NCI-H2029 treated with DMSO at 0.1 percent for 48 hours (cell line): ENCODE data around the gene BUB1B.

Source experiments
- DNase-seq: peaks from one replicate; lab custom pipeline; 2025; lab: John Stamatoyannopoulos, UW

BUB1B gene

DNA sequence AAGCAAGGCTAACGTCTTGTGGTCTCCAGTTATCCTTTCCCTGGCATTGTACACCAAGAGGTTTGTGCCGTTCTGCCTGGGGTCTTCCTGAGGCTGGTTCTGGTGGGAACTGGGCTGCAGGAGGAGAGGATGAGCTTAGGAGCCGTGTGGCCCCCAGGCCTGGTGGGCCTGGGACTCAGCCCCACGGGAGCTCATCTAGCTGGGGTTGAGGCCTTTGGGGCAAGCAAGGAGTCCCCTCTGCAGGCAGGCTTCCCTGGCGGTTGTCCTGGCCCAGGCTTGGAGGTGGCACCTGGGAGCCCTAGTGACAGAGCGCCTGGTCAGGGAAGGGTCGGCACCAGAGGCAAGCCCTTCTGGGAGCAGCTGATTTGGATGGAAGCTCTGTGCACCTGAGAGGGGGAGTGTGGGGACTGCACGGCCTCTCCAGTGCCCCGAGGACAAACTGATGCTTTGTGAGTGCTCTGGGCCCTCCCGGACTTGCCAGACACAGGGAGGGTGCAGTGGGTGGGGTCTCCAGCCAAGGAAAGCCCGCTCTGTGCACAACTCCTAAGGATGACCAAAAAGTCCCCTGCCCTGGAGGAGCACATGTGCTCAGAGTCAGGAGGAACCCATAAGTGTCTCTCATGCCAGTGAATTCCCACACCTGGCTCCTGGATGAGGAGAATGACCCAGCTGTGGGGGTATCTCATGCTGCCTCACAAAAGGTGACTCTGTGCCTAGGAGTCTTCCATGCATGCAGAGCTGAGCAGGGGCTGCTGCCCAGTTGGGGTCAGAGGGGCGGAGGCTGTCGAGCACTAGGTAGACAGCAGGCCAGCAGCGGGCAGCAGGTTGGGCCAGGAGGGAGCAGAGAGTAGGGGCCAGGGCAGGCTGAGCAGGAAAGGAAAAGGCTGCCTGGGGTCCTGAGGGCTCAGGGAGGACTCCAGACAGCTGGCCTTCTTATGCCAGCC is 80.7 kb downstream of the BUB1B start:
- no peak for DNase-seq

GRCh38 chr15:40242213-40242599 is 81.3 kb downstream of the BUB1B start:
- no peak for DNase-seq

- no peak for DNase-seq
Observed at GRCh38 chr15:40242601-40243000, 81.7 kb downstream of the BUB1B start.

DNA sequence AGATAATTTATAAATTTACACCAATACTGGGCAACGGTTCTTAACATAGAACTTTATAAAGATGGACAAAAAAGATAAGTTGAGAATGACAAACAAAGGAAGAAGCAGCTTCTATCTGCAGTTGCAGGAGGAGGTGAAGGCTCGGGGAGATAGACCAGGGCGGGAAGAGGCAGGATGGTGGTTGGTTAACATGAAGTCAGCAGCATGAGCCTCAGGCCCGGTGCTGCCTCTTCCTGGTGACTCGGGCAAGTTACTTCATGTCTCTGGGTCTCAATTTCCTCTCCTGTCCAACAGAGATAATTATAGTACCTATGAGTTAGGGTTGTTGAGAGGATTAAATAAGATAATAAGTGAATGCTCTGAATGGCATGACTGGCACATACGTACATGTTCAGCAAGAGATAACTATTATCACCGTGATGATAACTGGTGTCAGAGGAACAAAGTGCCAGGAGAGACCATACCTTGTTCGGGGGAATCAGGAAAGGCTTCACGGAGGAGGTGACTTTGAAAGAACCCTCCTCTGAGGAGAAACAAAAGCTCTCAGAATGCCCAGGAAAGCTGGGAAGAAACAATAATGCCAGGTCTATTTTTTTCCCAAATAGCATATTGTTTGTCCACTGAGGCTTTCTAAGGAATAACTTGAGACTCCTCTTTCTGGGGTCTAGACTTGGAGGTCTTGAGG is 82.4 kb downstream of the BUB1B start:
- DNase-seq: no peak

- no peak for DNase-seq
Observed at GRCh38 chr15:40244961-40245523, 84.2 kb downstream of the BUB1B start.

- DNase-seq: no peak
Observed at GRCh38 chr15:40245666-40246450, 85.0 kb downstream of the BUB1B start.

DNA sequence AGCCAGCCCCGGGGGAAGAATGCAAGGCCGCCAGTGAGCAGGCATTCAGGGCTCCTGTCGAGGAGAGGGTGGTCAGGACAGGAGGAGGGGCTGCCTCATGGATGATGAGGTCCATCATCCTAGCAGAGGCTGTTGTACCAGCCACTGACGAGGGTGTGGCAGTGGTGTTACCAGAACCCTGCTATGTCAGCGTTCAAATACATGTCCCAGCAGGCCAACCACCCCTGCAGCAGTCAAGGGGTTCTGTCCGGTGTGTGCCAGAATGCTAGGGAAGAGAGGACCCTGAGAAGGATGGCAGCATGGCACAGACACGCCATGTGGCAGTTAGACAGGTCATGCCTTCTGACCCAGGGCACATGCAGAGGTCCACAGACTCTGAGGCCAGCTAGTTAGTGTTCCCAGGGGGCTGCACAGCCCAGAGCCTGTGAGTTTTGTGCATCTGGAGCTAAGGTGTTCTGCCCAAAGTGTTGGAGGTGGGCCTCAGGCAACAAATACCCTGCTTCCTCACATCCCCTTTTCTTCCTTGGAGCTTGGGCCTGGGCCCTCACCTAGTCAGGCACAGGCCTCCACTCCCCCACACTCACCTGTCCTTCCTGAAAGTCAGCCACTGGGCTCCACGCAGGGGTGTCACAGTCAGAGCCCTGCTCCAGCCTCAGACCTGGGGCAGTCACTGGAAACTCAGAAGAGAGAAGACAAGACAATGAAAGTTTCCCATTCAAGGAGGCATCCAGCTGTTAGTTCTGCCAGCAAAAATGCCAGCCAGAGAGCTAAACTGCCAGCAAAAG is 85.8 kb downstream of the BUB1B start:
- no peak for DNase-seq

DNA sequence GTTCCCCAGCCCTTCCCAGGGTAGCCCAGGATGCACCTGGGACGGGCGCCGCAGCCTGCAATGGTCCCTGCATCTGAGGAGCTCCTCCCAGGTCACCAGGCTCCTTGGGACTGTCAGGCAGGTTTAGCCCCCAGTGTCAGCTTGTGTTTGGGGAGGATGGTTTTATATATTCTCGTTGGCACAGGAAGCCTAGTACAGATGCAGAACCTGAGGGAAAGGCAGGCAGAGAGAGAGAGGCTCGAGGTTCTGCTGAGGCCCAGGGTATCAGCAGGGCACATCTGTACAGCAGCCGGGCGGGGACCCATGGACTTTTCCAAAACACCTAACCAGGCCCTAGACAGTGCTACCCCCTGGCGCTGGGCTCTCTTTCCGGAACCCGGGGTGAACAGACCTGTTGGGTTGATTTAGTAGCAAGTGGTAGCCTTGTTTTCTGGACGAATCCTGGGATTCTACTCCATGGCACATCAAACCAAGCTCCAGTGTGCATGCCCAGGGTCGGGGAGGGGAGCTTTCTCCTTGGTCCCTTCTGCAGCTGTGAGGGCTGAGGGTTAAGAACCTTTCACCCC is 86.6 kb downstream of the BUB1B start:
- no peak for DNase-seq

GRCh38 chr15:40248006-40248783 is 87.3 kb downstream of the BUB1B start:
- no peak for DNase-seq

DNA sequence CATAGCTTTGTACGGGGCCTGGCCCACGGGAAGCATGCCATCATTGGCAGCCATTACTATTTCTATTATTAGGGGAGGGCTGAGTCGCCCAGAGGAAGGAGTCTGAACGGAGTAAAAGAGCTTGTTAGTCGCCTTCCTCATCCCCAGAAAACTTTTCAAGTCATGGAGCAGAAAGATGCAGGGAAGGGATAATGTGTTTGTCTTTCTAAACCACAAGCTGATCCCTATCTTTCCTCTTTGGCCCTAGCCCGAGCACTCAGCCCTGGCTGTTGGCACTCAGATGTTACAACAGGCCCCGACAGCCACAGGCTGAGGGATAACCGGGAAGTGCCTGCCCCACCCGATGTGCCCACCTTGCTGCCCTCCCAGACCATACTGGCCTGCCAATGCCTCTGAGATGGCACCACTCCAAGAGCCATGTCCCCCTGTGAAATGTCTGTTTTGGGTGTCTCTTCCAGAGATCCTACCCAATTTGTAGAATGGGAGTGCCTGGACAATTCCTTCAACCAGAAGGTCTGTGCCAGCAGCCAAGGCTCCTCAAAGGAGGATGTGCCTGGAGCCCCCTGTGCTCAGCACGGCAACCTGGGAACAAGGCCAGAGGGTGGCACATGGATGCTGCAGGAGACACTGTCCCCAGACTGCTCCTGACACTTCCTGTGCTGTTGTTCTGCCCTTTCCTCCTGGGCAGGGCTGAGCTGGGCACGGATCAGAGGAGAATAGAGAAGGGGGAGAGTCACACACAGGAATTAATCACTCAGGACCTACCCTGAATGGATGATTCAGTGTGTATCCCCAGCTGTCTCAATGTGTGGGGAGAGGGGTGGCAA is 88.8 kb downstream of the BUB1B start:
- no peak for DNase-seq

DNA sequence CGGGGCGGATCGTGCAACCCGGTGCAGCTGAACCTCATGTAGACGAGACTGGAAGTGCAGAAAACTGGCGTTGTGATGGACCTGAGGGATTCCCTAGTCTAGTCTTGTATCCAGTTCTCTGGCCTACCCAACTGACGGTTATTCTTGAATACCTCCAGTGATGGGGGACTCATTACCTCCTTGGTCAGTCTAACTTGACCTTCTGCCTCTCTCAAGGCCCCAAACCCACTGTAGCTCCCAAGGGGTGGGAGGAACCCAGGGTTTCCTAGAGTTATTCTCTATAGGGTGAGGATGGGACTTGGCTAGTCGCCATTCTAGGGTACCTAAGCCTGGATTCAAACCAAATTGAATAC is 89.4 kb downstream of the BUB1B start:
- DNase-seq: no peak

GRCh38 chr15:40250771-40251483 is 90.1 kb downstream of the BUB1B start:
- no peak for DNase-seq

DNA sequence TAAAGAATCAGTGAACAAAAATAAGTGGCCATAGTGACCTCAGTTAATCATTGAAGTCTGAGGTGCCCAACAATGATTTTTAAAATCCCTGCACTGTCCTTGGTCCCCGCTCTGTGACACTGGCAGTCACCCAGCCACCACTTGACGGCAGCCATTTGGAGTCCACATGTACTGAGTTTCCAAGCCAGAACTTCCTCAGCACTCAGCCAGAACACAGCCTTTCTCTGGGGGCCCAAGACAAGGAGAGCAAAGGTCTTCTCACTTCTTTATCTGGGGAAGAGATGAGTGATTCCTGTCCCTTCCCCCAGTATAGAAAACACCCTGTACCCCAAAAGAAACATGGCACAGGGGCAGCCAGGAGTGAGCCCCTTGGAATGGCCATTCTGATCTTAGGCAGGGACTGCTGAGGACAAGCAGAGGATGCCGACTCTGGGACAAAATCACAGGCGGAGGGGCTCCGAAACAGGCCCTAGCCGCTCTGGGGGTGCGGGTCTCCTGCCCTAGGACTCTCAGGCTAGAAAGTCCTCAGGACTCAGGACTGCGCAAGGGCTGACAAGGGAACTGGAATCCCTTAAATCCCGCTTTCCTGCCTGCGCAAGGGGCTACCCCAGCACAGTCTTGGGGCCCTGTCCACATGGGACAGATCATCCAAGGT is 90.7 kb downstream of the BUB1B start:
- DNase-seq: no peak

DNA sequence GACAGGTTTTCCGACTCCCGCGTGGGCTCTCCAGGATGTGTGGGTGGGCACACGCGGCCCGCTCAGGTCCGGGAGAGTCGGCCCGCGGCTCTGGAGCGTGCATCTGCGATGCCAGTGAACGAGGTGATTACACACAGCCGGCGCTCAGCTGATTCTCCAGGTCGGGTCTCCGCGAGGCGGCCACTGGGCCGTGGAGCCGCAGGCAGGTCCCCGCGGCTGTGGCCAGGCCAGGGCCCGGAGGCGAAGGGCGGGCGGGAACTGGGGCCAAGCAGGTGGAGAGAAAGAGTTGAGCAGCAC is 91.2 kb downstream of the BUB1B start:
- no peak for DNase-seq

- peak; percentile 5 for DNase-seq
Observed at GRCh38 chr15:40252438-40253166, 91.7 kb downstream of the BUB1B start.

DNA sequence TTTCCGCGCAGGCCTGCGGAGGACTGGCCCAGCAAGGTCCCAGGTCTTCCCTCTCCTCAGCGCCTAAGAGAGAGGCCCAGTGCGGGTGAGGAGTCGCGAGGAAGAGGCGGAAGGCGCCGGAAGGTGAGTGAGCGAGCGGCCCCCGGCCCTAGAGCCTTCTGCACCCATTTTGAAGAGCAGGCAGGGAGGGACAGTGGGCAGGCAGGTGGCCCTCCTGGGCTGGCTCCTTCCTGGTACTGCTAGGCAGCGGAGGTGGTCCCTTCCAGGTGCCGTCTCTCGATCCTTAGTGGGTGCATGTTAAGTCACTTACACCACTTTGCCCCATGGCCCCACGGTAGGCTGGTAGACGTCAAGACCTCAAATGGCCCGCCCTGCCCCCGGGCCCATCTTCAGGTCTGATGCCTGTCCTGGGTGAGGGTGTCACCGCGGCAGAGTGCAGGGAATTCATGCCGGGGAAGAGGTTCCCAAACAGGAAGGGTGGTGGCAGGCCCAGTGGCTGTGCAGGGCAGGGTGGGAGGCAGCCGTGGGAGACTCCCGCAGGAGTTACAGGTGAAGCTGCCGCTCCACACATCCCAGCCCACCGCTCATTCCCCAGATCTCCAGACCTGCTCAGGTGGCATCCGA is 92.4 kb downstream of the BUB1B start:
- no peak for DNase-seq

DNA sequence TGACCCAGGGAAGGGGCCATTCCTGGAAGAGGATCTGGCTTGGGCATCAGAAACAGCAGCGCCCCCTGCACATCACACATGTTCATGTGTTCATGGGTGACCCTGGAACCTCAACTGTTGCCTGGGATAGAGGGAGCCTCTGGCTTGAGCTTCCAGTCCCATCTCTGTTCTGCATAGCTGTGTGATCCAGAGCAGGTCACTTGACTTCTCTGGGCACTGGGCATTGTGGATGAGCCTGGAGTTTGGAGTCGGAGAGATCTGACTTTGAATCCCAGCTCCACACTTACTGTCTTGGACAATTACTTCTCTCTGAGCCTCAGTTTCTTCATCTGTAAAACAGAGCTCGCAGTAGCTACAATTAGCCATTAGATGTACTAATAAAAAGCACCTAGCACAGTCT is 93.6 kb downstream of the BUB1B start:
- DNase-seq: no peak
